Measurements from ENCODE around the gene UBL3.

DNA sequence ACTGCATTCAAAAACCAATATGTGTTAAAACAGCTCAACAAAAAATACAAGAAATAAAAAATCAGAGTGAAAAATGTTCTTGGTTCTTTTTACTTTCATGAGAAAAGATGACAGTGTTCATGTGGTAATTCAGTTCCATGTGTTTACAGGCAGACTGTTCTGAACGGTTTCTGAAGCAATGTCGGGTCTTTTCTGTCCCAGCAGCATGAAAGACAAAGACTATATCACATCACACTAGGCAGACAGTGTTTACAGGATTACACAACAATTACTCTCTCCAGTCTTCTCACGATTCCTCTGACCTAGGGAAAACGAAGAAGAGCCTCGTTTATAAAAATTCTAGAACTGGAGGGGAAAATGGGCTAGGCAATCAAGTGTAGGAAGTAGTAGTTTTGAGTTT is 83.4 kb downstream of the UBL3 start:
- TF ChIP-seq SPI1 (IDR thresholded peaks at IDR 0.05; ENCODE audit: low read depth, low read length) (no peak), POLR2A (IDR thresholded peaks at IDR 0.05; ENCODE audit: low read depth, low read length) (no peak), POLR2AphosphoS5 (IDR thresholded peaks at IDR 0.05; ENCODE audit: low read depth, low read length) (no peak), POU2F2 (IDR thresholded peaks at IDR 0.05; ENCODE audit: low read depth, low read length) (no peak)

Data from GM12891 (cell line).